ENCODE data around the gene INSIG2. TPM values are rescaled to one million over a fixed set of nuclear protein-coding genes. Genes with fewer than 3 reads are reported as not detected.

Gene INSIG2
- total and polyA plus RNA-seq, 8 donors: 31.5 to 56.6 (median 37.9) TPM

DNA sequence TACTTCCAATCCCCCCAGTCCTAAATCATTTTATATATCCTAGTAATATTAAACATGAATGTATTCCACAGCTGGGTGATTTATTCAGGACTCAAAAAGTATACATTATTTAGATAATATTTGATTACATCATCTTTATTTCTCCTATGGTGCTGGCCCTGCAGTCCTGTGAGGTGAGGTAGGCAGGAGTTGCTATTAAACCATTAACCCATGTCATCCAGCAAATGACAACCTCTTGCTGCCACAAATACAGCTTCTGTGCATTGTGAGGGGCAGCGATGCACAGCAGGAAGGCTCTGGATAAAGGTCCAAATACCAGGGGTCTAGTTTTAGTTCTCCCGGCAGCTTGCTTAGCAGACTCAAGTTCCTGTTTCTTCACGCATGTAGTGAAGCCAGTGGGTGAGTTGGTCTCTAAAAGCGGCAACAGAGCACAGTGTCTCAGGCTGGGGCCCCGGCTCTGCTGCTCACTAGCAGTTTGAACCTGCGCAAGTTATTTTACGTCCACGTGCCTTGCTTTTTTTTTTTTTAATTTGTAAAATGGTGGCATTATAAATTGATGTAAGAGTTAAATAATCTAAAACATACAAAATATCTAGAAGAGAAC lies 36.1 kb downstream of the INSIG2 start:
- H3K9me3 ChIP-seq: no peaks in the 10 kb centered on the region
- no peak for DNase-seq
- TF ChIP-seq, protein P1, sequence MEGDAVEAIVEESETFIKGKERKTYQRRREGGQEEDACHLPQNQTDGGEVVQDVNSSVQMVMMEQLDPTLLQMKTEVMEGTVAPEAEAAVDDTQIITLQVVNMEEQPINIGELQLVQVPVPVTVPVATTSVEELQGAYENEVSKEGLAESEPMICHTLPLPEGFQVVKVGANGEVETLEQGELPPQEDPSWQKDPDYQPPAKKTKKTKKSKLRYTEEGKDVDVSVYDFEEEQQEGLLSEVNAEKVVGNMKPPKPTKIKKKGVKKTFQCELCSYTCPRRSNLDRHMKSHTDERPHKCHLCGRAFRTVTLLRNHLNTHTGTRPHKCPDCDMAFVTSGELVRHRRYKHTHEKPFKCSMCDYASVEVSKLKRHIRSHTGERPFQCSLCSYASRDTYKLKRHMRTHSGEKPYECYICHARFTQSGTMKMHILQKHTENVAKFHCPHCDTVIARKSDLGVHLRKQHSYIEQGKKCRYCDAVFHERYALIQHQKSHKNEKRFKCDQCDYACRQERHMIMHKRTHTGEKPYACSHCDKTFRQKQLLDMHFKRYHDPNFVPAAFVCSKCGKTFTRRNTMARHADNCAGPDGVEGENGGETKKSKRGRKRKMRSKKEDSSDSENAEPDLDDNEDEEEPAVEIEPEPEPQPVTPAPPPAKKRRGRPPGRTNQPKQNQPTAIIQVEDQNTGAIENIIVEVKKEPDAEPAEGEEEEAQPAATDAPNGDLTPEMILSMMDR (IDR thresholded peaks at IDR 0.05): no peak
- H3K27ac ChIP-seq: peak overlapping the region in 1 of 2 donors; percentile 81
- H3K4me1 ChIP-seq: peaks cover 27 to 28% of the 10 kb centered on the region in 2 donors
- no peaks in the 10 kb centered on the region for H3K27me3 ChIP-seq
- H3K36me3 ChIP-seq: no peaks in the 10 kb centered on the region
- no peak overlapping the region for H3K4me3 ChIP-seq
- ATAC-seq: no peak
- intact Hi-C loops (cut with DNase I): no loop called here

DNA sequence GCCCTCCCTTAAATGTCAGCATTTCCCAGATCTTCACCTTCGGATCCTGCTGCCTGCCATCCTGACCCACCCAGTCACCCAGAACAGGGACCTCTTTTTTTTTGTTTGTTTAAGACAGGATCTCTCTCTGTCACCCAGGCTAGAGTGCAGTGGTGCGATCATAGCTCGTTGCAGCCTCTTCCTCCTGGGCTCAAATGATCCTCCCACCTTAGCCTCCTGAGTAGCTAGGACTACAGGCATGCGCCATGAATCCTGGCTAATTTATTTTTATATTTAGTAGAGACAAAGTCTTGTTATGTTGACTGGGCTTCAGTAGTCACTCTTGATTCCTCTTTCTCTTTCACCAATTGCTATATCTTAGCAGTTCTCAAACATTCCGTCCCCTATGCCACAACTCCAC lies 39.0 kb downstream of the INSIG2 start:
- Histone ChIP-seq H3K27ac (no peak overlapping the region), H3K4me3 (no peak overlapping the region), H3K27me3 (no peaks in the 10 kb centered on the region), H3K4me1 (peaks cover 20 to 22% of the 10 kb centered on the region in 2 donors), H3K36me3 (no peaks in the 10 kb centered on the region), H3K9me3 (no peaks in the 10 kb centered on the region)
- intact Hi-C loops (cut with DNase I): no loop called here
- DNase-seq (no peak), ATAC-seq (no peak)
- TF ChIP-seq, protein P1 (IDR thresholded peaks at IDR 0.05): no peak

DNA sequence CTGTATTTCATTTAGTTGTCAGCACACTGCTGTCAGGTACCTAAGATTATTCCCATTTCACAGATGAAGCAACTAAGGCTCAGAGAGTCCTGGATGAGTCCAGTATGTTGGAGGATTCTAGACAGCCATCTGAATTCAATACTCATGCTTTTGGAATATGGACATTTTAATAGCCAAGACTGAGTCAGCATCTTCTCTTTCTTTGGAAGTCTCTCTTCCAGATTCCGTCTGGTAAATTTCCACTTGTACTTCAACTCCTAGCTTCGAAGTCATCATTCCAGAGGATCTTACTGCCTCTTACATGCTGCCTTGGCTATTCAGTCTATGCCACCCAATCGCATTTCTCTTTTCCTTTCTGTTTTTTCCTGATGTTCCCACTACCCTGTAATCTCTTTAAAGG lies 40.6 kb downstream of the INSIG2 start:
- intact Hi-C loops (cut with DNase I): no loop called here
- Histone ChIP-seq H3K27ac (no peak overlapping the region), H3K4me1 (peaks cover 6 to 10% of the 10 kb centered on the region in 2 donors), H3K4me3 (no peak overlapping the region), H3K36me3 (no peaks in the 10 kb centered on the region), H3K9me3 (no peaks in the 10 kb centered on the region), H3K27me3 (no peaks in the 10 kb centered on the region)
- DNase-seq (no peak), ATAC-seq (no peak)
- TF ChIP-seq, protein P1 (IDR thresholded peaks at IDR 0.05): no peak

DNA sequence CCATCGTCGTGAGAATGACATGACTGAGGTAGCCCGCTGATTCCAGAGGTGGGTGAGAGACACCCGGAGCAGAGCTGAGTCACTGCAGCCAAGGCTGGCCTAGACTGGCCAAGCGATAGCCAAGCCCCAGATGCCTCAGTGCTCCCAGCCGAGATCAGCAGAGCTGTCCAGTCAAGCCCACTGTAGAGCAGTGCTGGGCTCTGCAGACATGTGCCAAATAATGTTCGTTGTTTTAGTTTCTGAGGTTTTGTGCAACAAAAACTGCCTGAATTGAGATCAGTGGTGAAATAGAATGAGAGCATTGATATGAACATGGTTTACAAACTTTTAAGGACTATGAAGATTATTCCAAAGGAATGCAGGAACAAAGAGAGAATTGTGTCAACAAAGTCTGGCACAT lies 42.1 kb downstream of the INSIG2 start:
- ATAC-seq: no peak
- no peak overlapping the region for H3K4me3 ChIP-seq
- TF ChIP-seq, protein P1 (IDR thresholded peaks at IDR 0.05): no peak
- no peaks in the 10 kb centered on the region for H3K36me3 ChIP-seq
- H3K4me1 ChIP-seq: no peaks in the 10 kb centered on the region
- no peak overlapping the region for H3K27ac ChIP-seq
- intact Hi-C loops (cut with DNase I): no loop called here
- DNase-seq: no peak
- no peaks in the 10 kb centered on the region for H3K9me3 ChIP-seq
- H3K27me3 ChIP-seq: no peaks in the 10 kb centered on the region

DNA sequence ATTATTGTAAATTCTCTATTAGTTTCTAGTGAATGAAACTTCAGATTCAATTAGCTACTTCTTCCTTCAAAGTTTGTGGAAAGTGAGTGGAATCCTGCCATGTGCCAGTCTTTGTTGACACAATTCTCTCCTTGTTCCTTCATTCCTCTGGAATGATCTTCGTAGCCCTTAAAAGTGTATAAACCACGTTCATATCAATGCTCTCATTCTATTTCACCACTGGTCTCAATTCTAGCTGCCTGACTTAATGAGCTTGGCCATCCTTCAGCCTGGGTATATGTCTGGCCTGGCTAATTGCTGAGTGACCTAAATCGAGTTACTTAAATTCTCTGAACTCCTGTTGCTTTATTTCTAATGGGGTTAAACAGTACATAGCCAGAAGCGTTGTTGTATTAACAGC lies 43.5 kb downstream of the INSIG2 start:
- Histone ChIP-seq H3K36me3 (no peaks in the 10 kb centered on the region), H3K9me3 (no peaks in the 10 kb centered on the region), H3K27ac (no peak overlapping the region), H3K4me3 (no peak overlapping the region), H3K27me3 (no peaks in the 10 kb centered on the region), H3K4me1 (no peaks in the 10 kb centered on the region)
- DNase-seq (no peak), ATAC-seq (no peak)
- intact Hi-C loops (cut with DNase I): no loop called here
- TF ChIP-seq, protein P1 (IDR thresholded peaks at IDR 0.05): no peak

Data from left lung (tissue), 10 donors.